Superior temporal gyrus (tissue), 1 donor: ENCODE data around the gene TNC.

ENCODE experiments used
- DNase-seq: peaks from one replicate; pipeline ENCODE4 v3.0.0-alpha.2; 2016; ENCODE audit errors: extremely low spot score

The TNC gene

GRCh38 chr9:115103746-115104477, 14.0 kb downstream of the TNC start:
- DNase-seq: no peak

GRCh38 chr9:115099901-115100300, 18.1 kb downstream of the TNC start:
- DNase-seq: no peak

- DNase-seq: no peak
These were observed 19.6 kb downstream of the TNC start for GRCh38 chr9:115098226-115098965.

- DNase-seq: no peak
These were observed 24.4 kb downstream of the TNC start for GRCh38 chr9:115093520-115093919.

- no peak for DNase-seq
These were observed 27.5 kb downstream of the TNC start for GRCh38 chr9:115090486-115090885.

- no peak for DNase-seq
These were observed 29.1 kb downstream of the TNC start for GRCh38 chr9:115088860-115089259.

GRCh38 chr9:115086886-115087285, 31.1 kb downstream of the TNC start:
- DNase-seq: no peak

GRCh38 chr9:115086461-115086860, 31.5 kb downstream of the TNC start:
- DNase-seq: no peak

GRCh38 chr9:115085773-115086377, 32.1 kb downstream of the TNC start:
- no peak for DNase-seq

- DNase-seq: no peak
These were observed 33.2 kb downstream of the TNC start for GRCh38 chr9:115084709-115085108.

GRCh38 chr9:115084157-115084556, 33.8 kb downstream of the TNC start:
- no peak for DNase-seq

- DNase-seq: no peak
These were observed 37.7 kb downstream of the TNC start for GRCh38 chr9:115080242-115080641.

- no peak for DNase-seq
These were observed 38.8 kb downstream of the TNC start for GRCh38 chr9:115079156-115079555.

- no peak for DNase-seq
These were observed 44.5 kb downstream of the TNC start for GRCh38 chr9:115073456-115073855.

- DNase-seq: no peak
These were observed 46.8 kb downstream of the TNC start for GRCh38 chr9:115071176-115071575.

- DNase-seq: no peak
These were observed 48.2 kb downstream of the TNC start for GRCh38 chr9:115069771-115070170.

- no peak for DNase-seq
These were observed 48.7 kb downstream of the TNC start for GRCh38 chr9:115069302-115069701.

GRCh38 chr9:115068031-115068430, 49.9 kb downstream of the TNC start:
- no peak for DNase-seq

- peak; percentile 67 for DNase-seq
These were observed 54.7 kb downstream of the TNC start for GRCh38 chr9:115063058-115063845.

GRCh38 chr9:115058684-115059315, 59.2 kb downstream of the TNC start:
- DNase-seq: peak; percentile 18

- DNase-seq: no peak
These were observed 59.8 kb downstream of the TNC start for GRCh38 chr9:115058175-115058574.

- no peak for DNase-seq
These were observed 60.4 kb downstream of the TNC start for GRCh38 chr9:115057559-115057958.
